Endothelial cell of umbilical vein (primary cell): ENCODE results near the gene FHOD3. TPM values are rescaled to one million over a fixed set of nuclear protein-coding genes. Genes with fewer than 3 reads are reported as not detected.

Source experiments
- BruUV-seq: library from RNA; stranded (reverse); fragments of 400-500 nt; replicated peaks from 2 replicates; lab custom pipeline; 2021; lab: Mats Ljungman, UMichigan
- CTCF ChIA-PET: fragments of 300-600, 350-600 bp; sonication (Branson Sonifier 250); formaldehyde crosslinking; loops from one replicate; lab custom pipeline; 2021; ENCODE audit warnings: antibody characterized with exemption, inconsistent platforms; lab: Charles Lee
- POLR2A ChIA-PET: fragments of 300-600, 350-600 bp; sonication (Branson Sonifier 250); formaldehyde crosslinking; loops from one replicate; lab custom pipeline; 2021; ENCODE audit warnings: antibody characterized with exemption, inconsistent platforms; lab: Charles Lee
- DNase-seq: peaks from one replicate; pipeline ENCODE4 v3.0.0-alpha.2; 2011; ENCODE audit warnings: low read depth, low spot score
- FAIRE-seq: peaks from 2 replicates; lab custom pipeline; 2011; peaks lifted over from hg19 to GRCh38; lab: Jason Lieb, UNC
- H2AFZ ChIP-seq: 2 replicates; pipeline ENCODE4 v1.6.0; 2012; ENCODE audit warnings: low read depth, low read length, control low read depth, inconsistent platforms
- H3K27ac ChIP-seq: 2 replicates; pipeline ENCODE4 v1.5.1; 2011; ENCODE audit warnings: low read depth, mild to moderate bottlenecking, control low read depth, low read length, moderate library complexity; ENCODE audit not compliant: insufficient read depth
- H3K27me3 ChIP-seq, 2 experiments: 2 replicates each; pipeline versions ENCODE4 v1.6.0 to v1.6.1; 2011; ENCODE audit warnings: low read length in 2 of 2, mixed read lengths in 1 of 2; ENCODE audit not compliant: control insufficient read depth in 2 of 2, insufficient read depth in 2 of 2
- H3K36me3 ChIP-seq, 2 experiments: 2 replicates in 1 of 2; 3 replicates in 1 of 2; pipeline ENCODE4 v1.5.1; 2011; ENCODE audit warnings: low read length in 2 of 2, mild to moderate bottlenecking in 1 of 2, moderate library complexity in 1 of 2; ENCODE audit not compliant: control insufficient read depth in 2 of 2, insufficient read depth in 2 of 2; ENCODE audit errors: extremely low read depth in 1 of 2
- H3K4me1 ChIP-seq: 3 replicates; pipeline ENCODE4 v1.5.1; 2011; ENCODE audit warnings: mild to moderate bottlenecking, low read length; ENCODE audit not compliant: control insufficient read depth, insufficient read depth; ENCODE audit errors: extremely low read depth
- H3K4me2 ChIP-seq: 2 replicates; pipeline ENCODE4 v1.6.1; 2011; ENCODE audit warnings: low read length, control low read depth, mixed read lengths; ENCODE audit not compliant: insufficient read depth
- H3K4me3 ChIP-seq, 3 experiments: fragments of 200-600 bp in 1 of 3; sonication (generic), shearing (Covaris generic) in 1 of 3; replicated peaks in 1 of 3; 2 replicates each; pipeline ENCODE4 v1.5.1; 2011 to 2016; ENCODE audit warnings: control low read depth in 3 of 3, low read length in 3 of 3, mild to moderate bottlenecking in 2 of 3, inconsistent platforms in 1 of 3, low read depth in 1 of 3, moderate library complexity in 1 of 3; ENCODE audit not compliant: insufficient read depth in 1 of 3
- H3K79me2 ChIP-seq: 2 replicates; pipeline ENCODE4 v1.6.0; 2012; ENCODE audit warnings: low read length, inconsistent platforms; ENCODE audit not compliant: control insufficient read depth, insufficient read depth
- H3K9ac ChIP-seq: replicated peaks from 2 replicates; pipeline ENCODE3; 2011; ENCODE audit warnings: low read length, control low read depth; ENCODE audit not compliant: insufficient read depth; ENCODE audit errors: extremely low read depth
- H3K9me1 ChIP-seq: replicated peaks from 3 replicates; pipeline ENCODE4 v1.6.0; 2011; ENCODE audit warnings: mild to moderate bottlenecking, low read length; ENCODE audit not compliant: control insufficient read depth, insufficient read depth; ENCODE audit errors: extremely low read depth
- H3K9me3 ChIP-seq: replicated peaks from 2 replicates; pipeline ENCODE4 v1.5.1; 2012; ENCODE audit warnings: low read length, inconsistent platforms; ENCODE audit not compliant: control insufficient read depth, insufficient read depth
- H4K20me1 ChIP-seq: replicated peaks from 2 replicates; pipeline ENCODE3; 2011; ENCODE audit warnings: mild to moderate bottlenecking, low read length; ENCODE audit not compliant: control insufficient read depth, insufficient read depth; ENCODE audit errors: extremely low read depth
- CTCF ChIP-seq, 2 donors: IDR thresholded peaks; 1 replicate in 1 of 2; 2 replicates in 1 of 2; pipeline ENCODE4 v1.5.1; 2011; ENCODE audit warnings: low read length in 2 of 2, mild to moderate bottlenecking in 2 of 2, moderate library complexity in 2 of 2, control low read depth in 1 of 2, inconsistent platforms in 1 of 2, low read depth in 1 of 2; ENCODE audit not compliant: insufficient read depth in 1 of 2; ENCODE audit errors: extremely low read depth in 1 of 2
- EZH2 ChIP-seq: IDR thresholded peaks from 2 replicates; pipeline ENCODE4 v1.6.1; 2012; ENCODE audit warnings: borderline replicate concordance, low read depth, mild to moderate bottlenecking, moderate library complexity, low read length, inconsistent platforms; ENCODE audit not compliant: severe bottlenecking
- FOS ChIP-seq: IDR thresholded peaks from 2 replicates; pipeline ENCODE4 v1.6.1; 2011; ENCODE audit warnings: mild to moderate bottlenecking, low read length, moderate library complexity, borderline replicate concordance; ENCODE audit not compliant: insufficient read depth
- GATA2 ChIP-seq: IDR thresholded peaks from 2 replicates; pipeline ENCODE4 v1.7.0; 2011; ENCODE audit warnings: low read depth, mild to moderate bottlenecking, moderate library complexity, mixed read lengths, low read length; ENCODE audit not compliant: insufficient read length, insufficient read depth
- JUN ChIP-seq: IDR thresholded peaks from 2 replicates; pipeline ENCODE4 v1.6.1; 2011; ENCODE audit warnings: borderline replicate concordance, low read depth; ENCODE audit not compliant: insufficient read length, insufficient read depth
- MAX ChIP-seq: IDR thresholded peaks from 2 replicates; pipeline ENCODE4 v1.6.1; 2011; ENCODE audit not compliant: insufficient read depth, insufficient read length
- MYC ChIP-seq: IDR thresholded peaks from one replicate; pipeline ENCODE4 v1.6.1; 2011; ENCODE audit warnings: mild to moderate bottlenecking, low read depth, low read length
- POLR2A ChIP-seq: IDR thresholded peaks from 2 replicates; pipeline ENCODE4 v1.6.1; 2012; ENCODE audit warnings: low read depth, mild to moderate bottlenecking, control low read depth, low read length
- POLR2AphosphoS5 ChIP-seq: IDR thresholded peaks from 2 replicates; pipeline ENCODE4 v1.6.1; 2012; ENCODE audit warnings: low read depth, mild to moderate bottlenecking, control low read depth, low read length, moderate library complexity; ENCODE audit not compliant: insufficient read depth
- dilution Hi-C: fragments of 300-500 bp; cut with MboI; formaldehyde crosslinking; loops from one replicate; pipeline ENCODE4 v1.15.0; 2019; ENCODE audit warnings: low sequenced_read_pairs; ENCODE audit not compliant: extremely low pct_ligation_motif_present
- intact Hi-C: fragments of 100-400 bp; cut with micrococcal nuclease; formaldehyde crosslinking; loops from one replicate; pipeline ENCODE4 v1.10.0; 2022
- polyA plus RNA-seq, 4 experiments: library from polyadenylated mRNA; depleted of rRNA in 3 of 4; stranded (reverse) in 3 of 4; unstranded in 1 of 4; fragments of >200 nt; gene quantifications; 2 replicates each; pipeline versions ENCODE4 v1.2.1 to v1.2.3, GENCODE V29; 2011 to 2012; ENCODE audit warnings: missing spikeins in 1 of 4
- total RNA-seq: library from RNA; stranded (reverse); gene quantifications from 2 replicates; pipeline ENCODE4 v1.2.3, GENCODE V29; 2021

Gene FHOD3
- total and polyA plus RNA-seq, 2 donors (not counting 3 experiments of a cell fraction or from before 2014, with no cell fraction given): 0.06 to 1.5 TPM

DNA sequence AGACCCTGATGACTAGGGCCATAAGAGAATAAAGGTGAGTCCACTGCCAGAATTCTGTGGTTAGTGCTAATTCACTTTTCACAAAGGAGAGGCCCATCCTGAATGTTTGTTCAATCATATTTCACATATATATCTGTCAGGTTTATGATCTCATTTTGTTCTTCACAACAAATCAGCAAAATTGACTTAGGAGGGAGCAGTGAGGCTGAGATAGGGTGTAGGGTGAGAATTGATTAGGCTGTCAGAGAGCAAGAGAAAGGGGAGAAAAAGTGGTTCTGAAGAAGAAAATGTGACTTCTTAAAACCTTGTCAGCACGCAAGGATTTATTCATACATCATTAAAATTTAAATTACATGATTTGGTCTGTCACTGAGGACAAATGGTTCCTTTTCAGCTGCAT, 117.7 kb downstream of the FHOD3 start:
- Histone ChIP-seq H2AFZ (no peak overlapping the region), H3K36me3 (no peaks in the 10 kb centered on the region), H3K9me3 (no peaks in the 10 kb centered on the region), H3K4me3 (no peak overlapping the region), H3K79me2 (no peaks in the 10 kb centered on the region), H3K27me3 (no peaks in the 10 kb centered on the region), H4K20me1 (no peaks in the 10 kb centered on the region), H3K4me2 (no peak overlapping the region), H3K27ac (no peak overlapping the region), H3K4me1 (no peaks in the 10 kb centered on the region), H3K9me1 (no peaks in the 10 kb centered on the region), H3K9ac (no peak overlapping the region)
- DNase-seq (no peak), FAIRE-seq (no peak)
- no peak for TF ChIP-seq CTCF (IDR thresholded peaks at IDR 0.05; ENCODE audit: extremely low read depth in 1 of 2, insufficient read depth in 1 of 2, low read depth in 1 of 2, low read length in 2 of 2)
- TF ChIP-seq MAX: no peak
- TF ChIP-seq FOS: no peak
- no peak for TF ChIP-seq MYC
- no TSS peak for BruUV-seq
- dilution Hi-C loops (no loop called here), intact Hi-C loops (no loop called here)
- POLR2A ChIA-PET: no interaction called here
- CTCF ChIA-PET: no interaction called here

- no peaks in the 10 kb centered on the region for H3K4me1 ChIP-seq
- H3K9me3 ChIP-seq: no peaks in the 10 kb centered on the region
- no peaks in the 10 kb centered on the region for H3K27me3 ChIP-seq
- H3K4me2 ChIP-seq: no peak overlapping the region
- H3K4me3 ChIP-seq: no peak overlapping the region
- ChIA-PET CTCF (interaction anchor here (1.0 kb wide), 1 partner anchor 320 kb away, joined by 3 read pairs; no protein-coding TSS in a partner anchor), POLR2A (no interaction called here)
- TF ChIP-seq JUN (no peak), CTCF (IDR thresholded peaks at IDR 0.05; ENCODE audit: extremely low read depth in 1 of 2, insufficient read depth in 1 of 2, low read depth in 1 of 2, low read length in 2 of 2) (no peak), GATA2 (no peak), EZH2 (no peak), MAX (no peak), FOS (no peak), POLR2A (no peak), MYC (no peak), POLR2AphosphoS5 (no peak)
- dilution Hi-C loops: no loop called here
- H3K79me2 ChIP-seq: no peaks in the 10 kb centered on the region
- H3K9me1 ChIP-seq: no peaks in the 10 kb centered on the region
- no peak overlapping the region for H2AFZ ChIP-seq
- no peak for FAIRE-seq
- H3K9ac ChIP-seq: no peak overlapping the region
- DNase-seq: no peak
- no peaks in the 10 kb centered on the region for H3K36me3 ChIP-seq
- no peak overlapping the region for H3K27ac ChIP-seq
- BruUV-seq: no TSS peak
- intact Hi-C loops: no loop called here
- H4K20me1 ChIP-seq: no peaks in the 10 kb centered on the region
Measured at GRCh38 chr18:36415625-36416024, 118.1 kb downstream of the FHOD3 start.
